ENCODE measurements around the gene POLR3K. TPM values are rescaled to one million over a fixed set of nuclear protein-coding genes. Genes with fewer than 3 reads are reported as not detected.

Gene POLR3K
- total and polyA plus RNA-seq, 2 donors (not counting 3 experiments of a cell fraction or from before 2014, with no cell fraction given) = 20.6 to 33.2 TPM

DNA sequence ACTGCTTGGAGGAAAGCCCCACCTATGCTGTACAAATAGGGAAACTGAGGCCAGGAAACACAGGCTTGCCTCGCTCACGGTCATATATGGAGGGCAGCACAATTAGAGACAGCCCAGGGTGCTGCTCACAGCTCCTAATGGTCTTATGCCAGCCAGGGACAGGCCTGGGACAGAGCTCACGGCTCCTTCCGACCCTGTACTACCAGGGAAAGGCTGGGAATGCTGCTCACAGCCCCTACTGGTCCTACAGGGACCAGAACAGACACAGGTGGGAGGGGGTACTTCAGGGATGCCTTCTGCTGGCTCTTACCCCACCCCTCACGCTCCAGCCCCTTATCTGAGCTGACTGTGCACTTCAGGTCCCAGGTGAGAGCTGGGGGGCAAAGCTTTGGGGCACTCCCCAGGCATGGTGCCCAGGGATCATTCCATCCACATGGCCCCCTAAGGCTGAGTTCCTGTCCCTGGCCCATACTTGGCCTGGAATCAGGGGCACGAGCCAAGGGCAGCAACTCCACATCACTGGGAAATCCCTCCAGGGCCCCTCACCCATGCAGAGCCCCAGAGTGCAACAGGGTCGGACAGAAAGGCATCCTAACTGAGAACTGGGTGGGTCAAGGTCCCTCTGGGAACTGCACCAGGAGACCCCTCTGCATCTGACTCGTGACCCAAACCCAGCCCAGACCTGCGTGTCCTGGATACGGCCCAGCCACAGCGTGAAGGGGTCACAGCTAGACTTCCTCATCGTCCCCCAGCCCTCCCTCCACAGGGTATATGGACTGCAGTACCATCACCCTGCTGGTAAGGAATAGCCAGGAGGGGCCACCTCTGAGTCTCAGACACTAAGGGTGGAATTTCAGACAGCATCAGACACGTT, 13.1 kb upstream of the POLR3K start:
- H3K4me1 ChIP-seq (ENCODE audit: control insufficient read depth, extremely low read depth, insufficient read depth, low read length) = peaks cover 6% of the 10 kb centered on the region
- no peak for TF ChIP-seq JUN (IDR thresholded peaks at IDR 0.05; ENCODE audit: borderline replicate concordance, insufficient read depth, insufficient read length, low read depth)
- no peak for TF ChIP-seq POLR2AphosphoS5 (IDR thresholded peaks at IDR 0.05; ENCODE audit: insufficient read depth, low read depth, low read length)
- TF ChIP-seq, protein P1, sequence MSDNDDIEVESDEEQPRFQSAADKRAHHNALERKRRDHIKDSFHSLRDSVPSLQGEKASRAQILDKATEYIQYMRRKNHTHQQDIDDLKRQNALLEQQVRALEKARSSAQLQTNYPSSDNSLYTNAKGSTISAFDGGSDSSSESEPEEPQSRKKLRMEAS (IDR thresholded peaks at IDR 0.05; ENCODE audit: insufficient read depth, insufficient read length) = no peak
- TF ChIP-seq EZH2 (IDR thresholded peaks at IDR 0.05; ENCODE audit: borderline replicate concordance, low read depth, low read length, severe bottlenecking) = no peak
- TF ChIP-seq FOS (IDR thresholded peaks at IDR 0.05; ENCODE audit: borderline replicate concordance, insufficient read depth, low read length) = no peak
- TF ChIP-seq MYC (IDR thresholded peaks at IDR 0.05; ENCODE audit: low read depth, low read length) = no peak
- no peak for TF ChIP-seq POLR2A (IDR thresholded peaks at IDR 0.05; ENCODE audit: low read depth, low read length)
- no peak for TF ChIP-seq GATA2 (IDR thresholded peaks at IDR 0.05; ENCODE audit: insufficient read depth, insufficient read length, low read depth, low read length)
- TF ChIP-seq, protein P2, sequence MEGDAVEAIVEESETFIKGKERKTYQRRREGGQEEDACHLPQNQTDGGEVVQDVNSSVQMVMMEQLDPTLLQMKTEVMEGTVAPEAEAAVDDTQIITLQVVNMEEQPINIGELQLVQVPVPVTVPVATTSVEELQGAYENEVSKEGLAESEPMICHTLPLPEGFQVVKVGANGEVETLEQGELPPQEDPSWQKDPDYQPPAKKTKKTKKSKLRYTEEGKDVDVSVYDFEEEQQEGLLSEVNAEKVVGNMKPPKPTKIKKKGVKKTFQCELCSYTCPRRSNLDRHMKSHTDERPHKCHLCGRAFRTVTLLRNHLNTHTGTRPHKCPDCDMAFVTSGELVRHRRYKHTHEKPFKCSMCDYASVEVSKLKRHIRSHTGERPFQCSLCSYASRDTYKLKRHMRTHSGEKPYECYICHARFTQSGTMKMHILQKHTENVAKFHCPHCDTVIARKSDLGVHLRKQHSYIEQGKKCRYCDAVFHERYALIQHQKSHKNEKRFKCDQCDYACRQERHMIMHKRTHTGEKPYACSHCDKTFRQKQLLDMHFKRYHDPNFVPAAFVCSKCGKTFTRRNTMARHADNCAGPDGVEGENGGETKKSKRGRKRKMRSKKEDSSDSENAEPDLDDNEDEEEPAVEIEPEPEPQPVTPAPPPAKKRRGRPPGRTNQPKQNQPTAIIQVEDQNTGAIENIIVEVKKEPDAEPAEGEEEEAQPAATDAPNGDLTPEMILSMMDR (IDR thresholded peaks at IDR 0.05; ENCODE audit: extremely low read depth in 1 of 2, insufficient read depth in 1 of 2, low read depth in 1 of 2, low read length in 2 of 2) = no peak
- no TSS peak for BruUV-seq (replicated peaks)

More for the DNA sequence above, 13.1 kb upstream of the POLR3K start:
- DNase-seq (ENCODE audit: low read depth, low spot score) = no peak
- Histone ChIP-seq H2AFZ (ENCODE audit: low read depth, low read length) (no peak overlapping the region), H3K9me3 (replicated peaks; ENCODE audit: control insufficient read depth, insufficient read depth, low read length) (no peaks in the 10 kb centered on the region), H3K27ac (ENCODE audit: insufficient read depth, low read depth, low read length) (no peak overlapping the region), H3K9ac (replicated peaks; ENCODE audit: extremely low read depth, insufficient read depth, low read length) (no peak overlapping the region), H3K4me3 (replicated peaks in 1 of 3; ENCODE audit: insufficient read depth in 1 of 3, low read depth in 1 of 3, low read length in 3 of 3) (no peak overlapping the region), H3K4me2 (ENCODE audit: insufficient read depth, low read length) (no peak overlapping the region), H3K9me1 (replicated peaks; ENCODE audit: control insufficient read depth, extremely low read depth, insufficient read depth, low read length) (no peaks in the 10 kb centered on the region), H3K27me3 (ENCODE audit: control insufficient read depth in 2 of 2, insufficient read depth in 2 of 2, low read length in 2 of 2) (no peaks in the 10 kb centered on the region), H3K79me2 (ENCODE audit: control insufficient read depth, insufficient read depth, low read length) (peaks cover 36% of the 10 kb centered on the region), H3K36me3 (ENCODE audit: control insufficient read depth in 2 of 2, extremely low read depth in 1 of 2, insufficient read depth in 2 of 2, low read length in 2 of 2) (peaks cover 0 to 31% of the 10 kb centered on the region in 2 experiments), H4K20me1 (replicated peaks; ENCODE audit: control insufficient read depth, extremely low read depth, insufficient read depth, low read length) (no peaks in the 10 kb centered on the region)
- intact Hi-C loops (cut with micrococcal nuclease) = no loop called here
- dilution Hi-C loops (cut with MboI; ENCODE audit: extremely low pct_ligation_motif_present, low sequenced_read_pairs) = no loop called here
- no peak for FAIRE-seq
- CTCF ChIA-PET = interaction anchor here (0.5 to 18.5 kb wide), 21 partner anchors 10 to 296 kb away, joined by 3 to 790 read pairs (median 6); partner anchors contain the start of genes HBQ1, MPG, POLR3K and SNRNP25
- POLR2A ChIA-PET = no interaction called here

Data from endothelial cell of umbilical vein (primary cell).